IMR-90 (cell line): ENCODE data around the gene CRISPLD2.

Experiments
- CEBPB ChIP-seq: IDR thresholded peaks from 2 replicates; pipeline ENCODE4 v1.6.1; 2012; ENCODE audit warnings: low read depth, low read length, improper control_type of control experiment
- CHD1 ChIP-seq: IDR thresholded peaks from 2 replicates; pipeline ENCODE4 v1.6.1; 2012; ENCODE audit warnings: low read depth, low read length, improper control_type of control experiment
- MAFK ChIP-seq: IDR thresholded peaks from 2 replicates; pipeline ENCODE4 v1.6.1; 2012; ENCODE audit warnings: low read depth, low read length, improper control_type of control experiment
- MAZ ChIP-seq: IDR thresholded peaks from 2 replicates; pipeline ENCODE4 v1.6.1; 2012; ENCODE audit warnings: low read depth, mild to moderate bottlenecking, low read length, improper control_type of control experiment, moderate library complexity, borderline replicate concordance
- POLR2A ChIP-seq: IDR thresholded peaks from 2 replicates; pipeline ENCODE4 v1.6.1; 2012; ENCODE audit warnings: mild to moderate bottlenecking, low read depth, low read length
- RAD21 ChIP-seq: IDR thresholded peaks from 2 replicates; pipeline ENCODE4 v1.6.1; 2012; ENCODE audit warnings: low read length, improper control_type of control experiment
- TF ChIP-seq, protein P1 (sequence below): conservative IDR thresholded peaks from 2 replicates; pipeline ENCODE4 v1.5.1; 2012; ENCODE audit warnings: mild to moderate bottlenecking, low read depth, low read length, improper control_type of control experiment
- TF ChIP-seq, protein P2 (sequence below): fragments of 150-350 bp; IDR thresholded peaks from 2 replicates; pipeline ENCODE4 v1.6.1; 2017; ENCODE audit warnings: mild to moderate bottlenecking, antibody characterized with exemption, low read length, low read depth

DNA sequence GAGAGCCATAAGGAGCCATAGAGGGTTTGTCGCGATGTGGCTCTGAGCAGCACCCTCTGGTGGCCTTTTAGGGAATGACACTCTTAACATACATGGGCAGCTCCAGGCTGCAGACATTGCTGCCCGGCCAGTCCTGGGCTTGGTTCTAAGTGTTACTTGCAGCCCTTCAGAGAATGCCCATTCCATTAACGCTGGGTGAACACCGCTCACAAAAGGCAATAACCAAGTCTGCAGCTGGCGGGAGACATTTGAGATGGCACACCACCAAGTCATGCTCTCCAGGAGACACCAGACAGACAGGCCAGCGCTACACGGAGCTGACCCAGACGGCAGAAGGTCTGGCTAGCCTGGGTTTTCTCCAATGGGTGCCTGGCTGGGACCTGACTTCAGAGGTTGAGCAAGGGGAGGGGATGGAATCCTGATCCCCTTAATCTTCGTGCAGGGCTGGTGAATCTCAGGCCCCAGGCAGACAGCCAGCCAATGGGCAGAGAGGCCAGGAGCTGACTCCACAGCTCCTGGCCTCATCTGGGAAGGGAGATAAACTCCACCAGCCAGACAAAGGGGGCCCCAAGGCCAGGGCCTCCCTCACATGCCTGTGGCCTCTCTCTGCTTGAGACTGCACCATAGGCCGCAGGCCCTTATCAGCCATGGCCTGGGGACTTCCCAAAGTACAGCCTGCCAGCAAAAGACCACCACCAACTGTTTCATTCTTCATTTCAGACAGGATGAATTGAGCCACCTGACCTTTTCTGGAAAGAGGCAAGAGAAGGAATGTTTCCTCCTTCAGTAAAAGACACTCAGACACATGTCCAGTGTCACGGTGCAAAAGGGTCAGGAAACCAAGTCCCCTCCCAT is 132.8 kb downstream of the CRISPLD2 start:
- TF ChIP-seq MAFK: no peak
- TF ChIP-seq RAD21: peak; percentile 83
- TF ChIP-seq, protein P1, sequence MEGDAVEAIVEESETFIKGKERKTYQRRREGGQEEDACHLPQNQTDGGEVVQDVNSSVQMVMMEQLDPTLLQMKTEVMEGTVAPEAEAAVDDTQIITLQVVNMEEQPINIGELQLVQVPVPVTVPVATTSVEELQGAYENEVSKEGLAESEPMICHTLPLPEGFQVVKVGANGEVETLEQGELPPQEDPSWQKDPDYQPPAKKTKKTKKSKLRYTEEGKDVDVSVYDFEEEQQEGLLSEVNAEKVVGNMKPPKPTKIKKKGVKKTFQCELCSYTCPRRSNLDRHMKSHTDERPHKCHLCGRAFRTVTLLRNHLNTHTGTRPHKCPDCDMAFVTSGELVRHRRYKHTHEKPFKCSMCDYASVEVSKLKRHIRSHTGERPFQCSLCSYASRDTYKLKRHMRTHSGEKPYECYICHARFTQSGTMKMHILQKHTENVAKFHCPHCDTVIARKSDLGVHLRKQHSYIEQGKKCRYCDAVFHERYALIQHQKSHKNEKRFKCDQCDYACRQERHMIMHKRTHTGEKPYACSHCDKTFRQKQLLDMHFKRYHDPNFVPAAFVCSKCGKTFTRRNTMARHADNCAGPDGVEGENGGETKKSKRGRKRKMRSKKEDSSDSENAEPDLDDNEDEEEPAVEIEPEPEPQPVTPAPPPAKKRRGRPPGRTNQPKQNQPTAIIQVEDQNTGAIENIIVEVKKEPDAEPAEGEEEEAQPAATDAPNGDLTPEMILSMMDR: peak; percentile 84
- peak; percentile 33; the same call in 1 of the 2 replicates for TF ChIP-seq MAZ
- 0 out of 2 replicates have a peak, but pooled peaks have one; percentile 25 for TF ChIP-seq POLR2A
- peak; percentile 16; the same call in 1 of the 2 replicates for TF ChIP-seq CEBPB
- TF ChIP-seq, protein P2, sequence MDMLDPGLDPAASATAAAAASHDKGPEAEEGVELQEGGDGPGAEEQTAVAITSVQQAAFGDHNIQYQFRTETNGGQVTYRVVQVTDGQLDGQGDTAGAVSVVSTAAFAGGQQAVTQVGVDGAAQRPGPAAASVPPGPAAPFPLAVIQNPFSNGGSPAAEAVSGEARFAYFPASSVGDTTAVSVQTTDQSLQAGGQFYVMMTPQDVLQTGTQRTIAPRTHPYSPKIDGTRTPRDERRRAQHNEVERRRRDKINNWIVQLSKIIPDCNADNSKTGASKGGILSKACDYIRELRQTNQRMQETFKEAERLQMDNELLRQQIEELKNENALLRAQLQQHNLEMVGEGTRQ: no peak
- TF ChIP-seq CHD1: no peak
